ENCODE data around the gene ERFE.
"Not testable (repeated sequence)": the region's sequence is repeated elsewhere in the genome, so short reads cannot be mapped to it uniquely, and the experiment has no call there.

The ERFE gene

GRCh38 chr2:238158509-238159070 lies at the start of gene ERFE:
ERFE (plus strand) TSS chr2:238158970; CDS start chr2:238159008, 38 bp downstream.
- DNase-seq, result no peak

- DNase-seq, result no peak
These were observed 45.2 kb upstream of the ERFE start for GRCh38 chr2:238113611-238114010.

- DNase-seq, result no peak
These were observed 44.4 kb upstream of the ERFE start for GRCh38 chr2:238114331-238114841.

- no peak for DNase-seq
These were observed 43.7 kb upstream of the ERFE start for GRCh38 chr2:238114851-238115660.

- DNase-seq, result not testable (repeated sequence)
These were observed 43.1 kb upstream of the ERFE start for GRCh38 chr2:238115709-238116108.

GRCh38 chr2:238116298-238117198 lies 42.2 kb upstream of the ERFE start:
- no peak for DNase-seq

- DNase-seq, result no peak
These were observed 41.3 kb upstream of the ERFE start for GRCh38 chr2:238117199-238118154.

- no peak for DNase-seq
These were observed 38.9 kb upstream of the ERFE start for GRCh38 chr2:238119756-238120462.

- DNase-seq, result no peak
These were observed 38.1 kb upstream of the ERFE start for GRCh38 chr2:238120463-238121298.

GRCh38 chr2:238121511-238122286 lies 37.1 kb upstream of the ERFE start:
- no peak for DNase-seq

GRCh38 chr2:238122287-238123217 lies 36.2 kb upstream of the ERFE start:
- DNase-seq, result no peak

- no peak for DNase-seq
These were observed 35.4 kb upstream of the ERFE start for GRCh38 chr2:238123218-238123971.

GRCh38 chr2:238123991-238124470 lies 34.7 kb upstream of the ERFE start:
- no peak for DNase-seq

- DNase-seq, result no peak
These were observed 34.2 kb upstream of the ERFE start for GRCh38 chr2:238124488-238125126.

- no peak for DNase-seq
These were observed 33.5 kb upstream of the ERFE start for GRCh38 chr2:238125127-238125885.

GRCh38 chr2:238126338-238126737 lies 32.4 kb upstream of the ERFE start:
- DNase-seq, result no peak
